Fibroblast of mammary gland (primary cell): Measurements from ENCODE around the gene TMEM255B.

ENCODE experiments used
- DNase-seq: peaks from one replicate; pipeline ENCODE4 v3.0.0-alpha.2; 2010; ENCODE audit warnings: low read depth
- H3K4me3 ChIP-seq: 2 replicates; pipeline ENCODE4 v1.5.1; 2011; ENCODE audit warnings: low read depth, mild to moderate bottlenecking, low read length, moderate library complexity; ENCODE audit not compliant: control insufficient read depth
- CTCF ChIP-seq: conservative IDR thresholded peaks from 2 replicates; pipeline ENCODE4 v1.5.1; 2011; ENCODE audit warnings: low read depth, low read length, inconsistent platforms; ENCODE audit not compliant: control insufficient read depth, insufficient read depth

Gene TMEM255B

GRCh38 chr13:113848431-113849260 lies 89.6 kb downstream of the TMEM255B start:
- no peak for DNase-seq
- no peak overlapping the region for H3K4me3 ChIP-seq
- TF ChIP-seq CTCF: no peak

- DNase-seq: no peak
- no peak overlapping the region for H3K4me3 ChIP-seq
- TF ChIP-seq CTCF: no peak
Measured at GRCh38 chr13:113849546-113849945, 90.5 kb downstream of the TMEM255B start.

- H3K4me3 ChIP-seq: no peak overlapping the region
- no peak for TF ChIP-seq CTCF
- DNase-seq: no peak
Measured at GRCh38 chr13:113849981-113850721, 91.1 kb downstream of the TMEM255B start.

- no peak overlapping the region for H3K4me3 ChIP-seq
- no peak for TF ChIP-seq CTCF
- DNase-seq: no peak
Measured at GRCh38 chr13:113850722-113851479, 91.9 kb downstream of the TMEM255B start.

GRCh38 chr13:113851480-113851803 lies 92.4 kb downstream of the TMEM255B start:
- H3K4me3 ChIP-seq: no peak overlapping the region
- TF ChIP-seq CTCF: no peak
- no peak for DNase-seq

- no peak overlapping the region for H3K4me3 ChIP-seq
- no peak for DNase-seq
- TF ChIP-seq CTCF: no peak
Measured at GRCh38 chr13:113851826-113852535, 93.0 kb downstream of the TMEM255B start.
